IPS-NIHi7 (cell line): ENCODE results near the gene CROCC.

ENCODE experiments used
- DNase-seq: peaks from one replicate; pipeline ENCODE4 v3.0.0; 2012; ENCODE audit warnings: mixed read lengths; ENCODE audit errors: extremely low spot score

CROCC gene

GRCh38 chr1:17011092-17011438 is 89.3 kb downstream of the CROCC start:
- no peak for DNase-seq

GRCh38 chr1:17011439-17012307 is 89.9 kb downstream of the CROCC start, which contains the start of gene ATP13A2:
ATP13A2 (minus strand) TSS chr1:17011928; CDS start chr1:17011738, 190 bp downstream.
- peak; percentile 93 for DNase-seq

GRCh38 chr1:17012775-17013490 is 91.2 kb downstream of the CROCC start:
- DNase-seq, result no peak

- no peak for DNase-seq
These were observed 92.0 kb downstream of the CROCC start for GRCh38 chr1:17013491-17014320.

- no peak for DNase-seq
These were observed 93.2 kb downstream of the CROCC start for GRCh38 chr1:17014671-17015567.

GRCh38 chr1:17016317-17016661 is 94.6 kb downstream of the CROCC start:
- DNase-seq, result no peak

- no peak for DNase-seq
These were observed 95.7 kb downstream of the CROCC start for GRCh38 chr1:17017435-17017834.

- DNase-seq, result no peak
These were observed 97.1 kb downstream of the CROCC start for GRCh38 chr1:17018849-17019248.

GRCh38 chr1:17020502-17020901 is 98.8 kb downstream of the CROCC start:
- DNase-seq, result no peak

- DNase-seq, result no peak
These were observed 100.2 kb downstream of the CROCC start for GRCh38 chr1:17021896-17022295.
